ENCODE data around the gene TMX3.
A peak's percentile ranks its signal among the peaks of the same experiment; 100 is the strongest.

TMX3 gene

DNA sequence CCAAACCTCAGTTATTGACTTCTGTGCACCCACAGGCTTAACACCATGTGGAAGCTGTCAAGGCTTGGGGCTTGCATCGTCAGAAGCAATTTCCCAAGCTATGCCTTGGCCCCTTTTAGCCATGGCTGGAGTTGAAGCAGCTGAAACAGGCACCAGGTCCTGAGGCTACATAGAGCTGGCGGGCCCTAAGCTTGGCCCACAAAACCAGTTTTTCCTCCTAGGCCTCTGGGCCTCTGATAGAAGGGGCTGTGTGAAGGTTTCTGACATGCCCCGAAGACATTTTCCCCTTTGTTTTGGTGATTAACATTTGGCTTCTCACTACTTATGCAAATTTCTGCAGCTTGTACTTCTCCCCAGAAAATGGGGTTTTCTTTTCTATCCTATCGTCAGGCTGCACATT lies 9.1 kb upstream of the TMX3 start:
- H3K9me3 Mint-ChIP-seq (ENCODE audit: low read depth): no peaks in the 10 kb centered on the region
- no peak overlapping the region for H3K4me3 Mint-ChIP-seq
- H3K36me3 Mint-ChIP-seq: peaks cover 3% of the 10 kb centered on the region
- no peaks in the 10 kb centered on the region for H3K27me3 Mint-ChIP-seq
- H3K27ac Mint-ChIP-seq: no peak overlapping the region
- peaks cover 23% of the 10 kb centered on the region for H3K4me1 Mint-ChIP-seq (ENCODE audit: low read depth)

DNA sequence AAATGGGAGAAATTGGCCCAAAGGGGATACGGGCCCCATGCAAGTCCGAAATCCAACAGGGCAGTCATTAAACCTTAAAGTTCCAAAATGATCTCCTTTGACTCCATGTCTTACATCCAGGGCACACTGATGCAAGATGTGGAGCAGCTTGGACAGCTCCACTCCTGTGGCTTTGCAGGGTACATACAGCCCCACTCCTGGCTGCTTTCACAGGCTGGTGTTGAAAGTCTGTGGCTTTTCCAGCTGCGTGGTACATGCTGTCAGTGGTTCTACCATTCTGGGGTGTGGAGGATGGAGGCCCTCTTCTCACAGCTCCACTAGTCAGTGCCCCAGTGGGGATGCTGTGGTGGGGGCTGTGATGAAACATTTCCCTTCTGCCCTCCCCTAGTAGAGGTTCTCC lies 8.6 kb upstream of the TMX3 start:
- Mint-ChIP-seq H3K36me3 (peaks cover 3% of the 10 kb centered on the region), H3K4me3 (no peak overlapping the region), H3K4me1 (ENCODE audit: low read depth) (peaks cover 23% of the 10 kb centered on the region), H3K27me3 (no peaks in the 10 kb centered on the region), H3K9me3 (ENCODE audit: low read depth) (no peaks in the 10 kb centered on the region), H3K27ac (peak overlapping the region; percentile 3)

GRCh38 chr18:68722821-68723220 lies 7.9 kb upstream of the TMX3 start:
- Mint-ChIP-seq H3K27me3 (no peaks in the 10 kb centered on the region), H3K9me3 (ENCODE audit: low read depth) (no peaks in the 10 kb centered on the region), H3K27ac (no peak overlapping the region), H3K36me3 (peaks cover 3% of the 10 kb centered on the region), H3K4me1 (ENCODE audit: low read depth) (peaks cover 24% of the 10 kb centered on the region), H3K4me3 (no peak overlapping the region)

GRCh38 chr18:68721681-68722583 lies 7.0 kb upstream of the TMX3 start:
- Mint-ChIP-seq H3K36me3 (peaks cover 3% of the 10 kb centered on the region), H3K4me3 (peak overlapping the region; percentile 85), H3K27me3 (no peaks in the 10 kb centered on the region), H3K4me1 (ENCODE audit: low read depth) (peaks cover 26% of the 10 kb centered on the region), H3K9me3 (ENCODE audit: low read depth) (no peaks in the 10 kb centered on the region), H3K27ac (peak overlapping the region; percentile 92)

- no peaks in the 10 kb centered on the region for H3K9me3 Mint-ChIP-seq (ENCODE audit: low read depth)
- H3K4me3 Mint-ChIP-seq: peak overlapping the region; percentile 99
- no peaks in the 10 kb centered on the region for H3K27me3 Mint-ChIP-seq
- peaks cover 10% of the 10 kb centered on the region for H3K36me3 Mint-ChIP-seq
- H3K27ac Mint-ChIP-seq: peak overlapping the region; percentile 95
- H3K4me1 Mint-ChIP-seq (ENCODE audit: low read depth): peaks cover 58% of the 10 kb centered on the region
Observed at GRCh38 chr18:68714366-68714711, 569 bp downstream of the TMX3 start.

DNA sequence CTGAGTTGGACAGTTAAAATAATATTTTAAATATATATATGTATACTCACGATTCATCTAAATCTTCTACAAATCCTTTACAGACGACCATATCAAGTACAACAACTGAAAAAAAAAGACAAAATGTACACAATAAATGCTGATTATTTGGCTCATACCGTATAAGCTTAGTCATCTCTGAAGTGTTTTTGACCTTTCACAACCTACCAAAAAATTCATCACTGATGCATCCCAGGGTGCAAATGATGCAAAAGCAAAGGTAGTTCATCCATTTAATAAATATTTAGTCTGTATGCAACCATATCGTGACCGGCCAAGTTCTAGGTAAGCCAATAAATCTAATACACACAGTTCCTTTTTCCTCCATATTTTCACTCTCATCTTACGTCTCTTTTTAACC lies 1.1 kb downstream of the TMX3 start:
- Mint-ChIP-seq H3K27me3 (no peaks in the 10 kb centered on the region), H3K4me3 (peak overlapping the region; percentile 99), H3K36me3 (peaks cover 10% of the 10 kb centered on the region), H3K4me1 (ENCODE audit: low read depth) (peaks cover 61% of the 10 kb centered on the region), H3K27ac (peak overlapping the region; percentile 95), H3K9me3 (ENCODE audit: low read depth) (no peaks in the 10 kb centered on the region)

- H3K4me3 Mint-ChIP-seq: peak overlapping the region; percentile 99
Observed at GRCh38 chr18:68713131-68713530, 1.8 kb downstream of the TMX3 start.

DNA sequence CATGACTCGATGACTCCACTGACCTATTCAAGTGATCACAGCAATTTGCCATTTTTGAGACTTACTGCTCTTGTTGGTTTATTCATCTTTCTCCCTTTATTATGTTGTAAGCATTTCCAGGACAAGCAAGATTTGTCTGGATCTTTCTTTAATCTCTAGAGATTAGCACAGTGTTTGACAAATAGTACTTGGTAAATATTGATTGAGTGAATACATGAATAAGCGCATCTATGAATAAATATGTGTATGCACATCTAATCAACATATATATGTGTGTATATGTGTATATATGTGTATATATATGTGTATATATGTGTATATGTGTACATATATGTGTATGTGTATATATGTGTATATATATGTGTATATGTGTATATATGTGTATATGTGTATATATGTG lies 7.3 kb downstream of the TMX3 start:
- no peaks in the 10 kb centered on the region for H3K27me3 Mint-ChIP-seq
- peaks cover 22% of the 10 kb centered on the region for H3K36me3 Mint-ChIP-seq
- peaks cover 74% of the 10 kb centered on the region for H3K4me1 Mint-ChIP-seq (ENCODE audit: low read depth)
- H3K4me3 Mint-ChIP-seq: no peak overlapping the region
- H3K27ac Mint-ChIP-seq: peak overlapping the region; percentile 48
- H3K9me3 Mint-ChIP-seq (ENCODE audit: low read depth): no peaks in the 10 kb centered on the region

More at GRCh38 chr18:68713131-68713530, 1.8 kb downstream of the TMX3 start:
- Mint-ChIP-seq H3K36me3 (peaks cover 12% of the 10 kb centered on the region), H3K4me1 (ENCODE audit: low read depth) (peaks cover 66% of the 10 kb centered on the region), H3K27ac (no peak overlapping the region), H3K9me3 (ENCODE audit: low read depth) (no peaks in the 10 kb centered on the region), H3K27me3 (no peaks in the 10 kb centered on the region)

GRCh38 chr18:68705119-68705518 lies 9.8 kb downstream of the TMX3 start:
- Mint-ChIP-seq H3K27me3 (no peaks in the 10 kb centered on the region), H3K36me3 (peaks cover 21% of the 10 kb centered on the region), H3K4me1 (ENCODE audit: low read depth) (peaks cover 58% of the 10 kb centered on the region), H3K9me3 (ENCODE audit: low read depth) (no peaks in the 10 kb centered on the region), H3K4me3 (no peak overlapping the region), H3K27ac (no peak overlapping the region)

GRCh38 chr18:68703326-68703725 lies 11.6 kb downstream of the TMX3 start:
- Mint-ChIP-seq H3K36me3 (peaks cover 19% of the 10 kb centered on the region), H3K4me3 (no peak overlapping the region), H3K27ac (no peak overlapping the region), H3K9me3 (ENCODE audit: low read depth) (no peaks in the 10 kb centered on the region), H3K4me1 (ENCODE audit: low read depth) (peaks cover 45% of the 10 kb centered on the region), H3K27me3 (no peaks in the 10 kb centered on the region)

DNA sequence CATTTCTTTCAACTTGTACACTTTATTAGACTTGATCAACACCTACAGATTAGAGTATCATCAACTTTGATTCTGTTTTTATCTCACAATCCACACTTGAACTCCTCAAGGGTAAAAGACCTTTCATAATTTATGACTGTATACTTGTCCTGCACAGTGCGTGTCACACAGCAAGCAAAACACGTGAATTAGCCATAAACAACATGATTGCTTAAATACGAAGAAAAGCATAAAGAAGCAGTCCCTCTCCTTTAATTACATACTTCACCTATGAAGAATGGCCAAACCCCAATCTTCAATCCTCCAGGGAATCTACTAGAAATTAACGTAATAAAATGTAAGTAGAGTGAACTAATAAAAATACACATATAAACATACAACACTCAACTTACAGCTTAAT lies 13.6 kb downstream of the TMX3 start:
- H3K4me3 Mint-ChIP-seq: no peak overlapping the region
- H3K36me3 Mint-ChIP-seq: peaks cover 16% of the 10 kb centered on the region
- peaks cover 31% of the 10 kb centered on the region for H3K4me1 Mint-ChIP-seq (ENCODE audit: low read depth)
- H3K27me3 Mint-ChIP-seq: no peaks in the 10 kb centered on the region
- no peak overlapping the region for H3K27ac Mint-ChIP-seq
- H3K9me3 Mint-ChIP-seq (ENCODE audit: low read depth): no peaks in the 10 kb centered on the region

GRCh38 chr18:68699043-68699442 lies 15.9 kb downstream of the TMX3 start:
- Mint-ChIP-seq H3K36me3 (peaks cover 7% of the 10 kb centered on the region), H3K27me3 (no peaks in the 10 kb centered on the region), H3K9me3 (ENCODE audit: low read depth) (no peaks in the 10 kb centered on the region), H3K4me3 (no peak overlapping the region), H3K4me1 (ENCODE audit: low read depth) (peaks cover 14% of the 10 kb centered on the region), H3K27ac (no peak overlapping the region)

DNA sequence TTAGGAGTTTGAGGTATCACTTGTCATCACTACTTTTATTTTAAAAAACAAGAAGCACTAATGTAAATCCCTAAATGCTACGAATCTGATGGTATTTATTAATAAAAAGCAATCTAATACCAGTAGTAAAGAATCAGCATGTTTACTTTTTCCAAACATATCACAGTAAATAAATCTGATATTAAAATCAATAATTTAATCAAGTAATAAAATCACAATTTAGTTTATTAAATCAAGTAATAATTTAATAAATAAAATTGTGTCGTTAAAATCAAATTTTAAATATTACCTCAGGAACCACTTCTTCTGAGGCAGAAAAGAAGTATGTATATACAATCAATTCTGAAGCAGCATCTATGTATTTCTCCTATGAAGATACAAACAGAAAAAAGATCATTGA lies 18.0 kb downstream of the TMX3 start:
- no peaks in the 10 kb centered on the region for H3K27me3 Mint-ChIP-seq
- no peak overlapping the region for H3K27ac Mint-ChIP-seq
- peaks cover 3% of the 10 kb centered on the region for H3K4me1 Mint-ChIP-seq (ENCODE audit: low read depth)
- H3K9me3 Mint-ChIP-seq (ENCODE audit: low read depth): no peaks in the 10 kb centered on the region
- H3K36me3 Mint-ChIP-seq: peaks cover 7% of the 10 kb centered on the region
- H3K4me3 Mint-ChIP-seq: no peak overlapping the region

GRCh38 chr18:68694316-68694715 lies 20.6 kb downstream of the TMX3 start:
- no peak overlapping the region for H3K4me3 Mint-ChIP-seq
- H3K27me3 Mint-ChIP-seq: no peaks in the 10 kb centered on the region
- no peaks in the 10 kb centered on the region for H3K9me3 Mint-ChIP-seq (ENCODE audit: low read depth)
- no peak overlapping the region for H3K27ac Mint-ChIP-seq
- no peaks in the 10 kb centered on the region for H3K4me1 Mint-ChIP-seq (ENCODE audit: low read depth)
- peaks cover 4% of the 10 kb centered on the region for H3K36me3 Mint-ChIP-seq

GRCh38 chr18:68693091-68693815 lies 21.7 kb downstream of the TMX3 start:
- Mint-ChIP-seq H3K4me3 (no peak overlapping the region), H3K27me3 (no peaks in the 10 kb centered on the region), H3K4me1 (ENCODE audit: low read depth) (no peaks in the 10 kb centered on the region), H3K27ac (no peak overlapping the region), H3K9me3 (ENCODE audit: low read depth) (no peaks in the 10 kb centered on the region), H3K36me3 (peaks cover 2% of the 10 kb centered on the region)

All from activated naive CD8-positive, alpha-beta T cell (primary cell).